ENCODE measurements around the gene MYBPHL. TPM values are rescaled to one million over a fixed set of nuclear protein-coding genes. Genes with fewer than 3 reads are reported as not detected.

Gene MYBPHL
- total and polyA plus RNA-seq, 2 of the 13 experiments (the other 11 are each of a cell fraction or from before 2014, with no cell fraction given), result 3.7 to 3.8 TPM

GRCh38 chr1:109263597-109264378 is 43.0 kb downstream of the MYBPHL start (continued):
- TF ChIP-seq, protein P1, sequence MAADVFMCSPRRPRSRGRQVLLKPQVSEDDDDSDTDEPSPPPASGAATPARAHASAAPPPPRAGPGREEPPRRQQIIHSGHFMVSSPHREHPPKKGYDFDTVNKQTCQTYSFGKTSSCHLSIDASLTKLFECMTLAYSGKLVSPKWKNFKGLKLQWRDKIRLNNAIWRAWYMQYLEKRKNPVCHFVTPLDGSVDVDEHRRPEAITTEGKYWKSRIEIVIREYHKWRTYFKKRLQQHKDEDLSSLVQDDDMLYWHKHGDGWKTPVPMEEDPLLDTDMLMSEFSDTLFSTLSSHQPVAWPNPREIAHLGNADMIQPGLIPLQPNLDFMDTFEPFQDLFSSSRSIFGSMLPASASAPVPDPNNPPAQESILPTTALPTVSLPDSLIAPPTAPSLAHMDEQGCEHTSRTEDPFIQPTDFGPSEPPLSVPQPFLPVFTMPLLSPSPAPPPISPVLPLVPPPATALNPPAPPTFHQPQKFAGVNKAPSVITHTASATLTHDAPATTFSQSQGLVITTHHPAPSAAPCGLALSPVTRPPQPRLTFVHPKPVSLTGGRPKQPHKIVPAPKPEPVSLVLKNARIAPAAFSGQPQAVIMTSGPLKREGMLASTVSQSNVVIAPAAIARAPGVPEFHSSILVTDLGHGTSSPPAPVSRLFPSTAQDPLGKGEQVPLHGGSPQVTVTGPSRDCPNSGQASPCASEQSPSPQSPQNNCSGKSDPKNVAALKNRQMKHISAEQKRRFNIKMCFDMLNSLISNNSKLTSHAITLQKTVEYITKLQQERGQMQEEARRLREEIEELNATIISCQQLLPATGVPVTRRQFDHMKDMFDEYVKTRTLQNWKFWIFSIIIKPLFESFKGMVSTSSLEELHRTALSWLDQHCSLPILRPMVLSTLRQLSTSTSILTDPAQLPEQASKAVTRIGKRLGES (CRISPR knock-in tag; IDR thresholded peaks at IDR 0.05; ENCODE audit: borderline replicate concordance), result no peak
- 0 out of 2 replicates have a peak, but pooled peaks have one; percentile 53 for TF ChIP-seq WIZ (CRISPR knock-in tag; IDR thresholded peaks at IDR 0.05)
- no peak for TF ChIP-seq EZH2 (conservative IDR thresholded peaks at IDR 0.05; ENCODE audit: low read depth, low read length)
- peak; percentile 14; the same call in 1 of the 2 replicates for TF ChIP-seq NR2F6 (IDR thresholded peaks at IDR 0.05)
- peak; percentile 82 for TF ChIP-seq NR2F6 (CRISPR knock-in tag; IDR thresholded peaks at IDR 0.05)
- no peak for TF ChIP-seq HOXA7 (CRISPR knock-in tag; IDR thresholded peaks at IDR 0.05)
- peak; percentile 54; the same call in 1 of the 2 replicates for TF ChIP-seq ZZZ3 (CRISPR knock-in tag; IDR thresholded peaks at IDR 0.05; ENCODE audit: borderline replicate concordance)
- TF ChIP-seq ZNF775 (CRISPR knock-in tag; IDR thresholded peaks at IDR 0.05; ENCODE audit: borderline replicate concordance), result no peak
- TF ChIP-seq, protein P2, sequence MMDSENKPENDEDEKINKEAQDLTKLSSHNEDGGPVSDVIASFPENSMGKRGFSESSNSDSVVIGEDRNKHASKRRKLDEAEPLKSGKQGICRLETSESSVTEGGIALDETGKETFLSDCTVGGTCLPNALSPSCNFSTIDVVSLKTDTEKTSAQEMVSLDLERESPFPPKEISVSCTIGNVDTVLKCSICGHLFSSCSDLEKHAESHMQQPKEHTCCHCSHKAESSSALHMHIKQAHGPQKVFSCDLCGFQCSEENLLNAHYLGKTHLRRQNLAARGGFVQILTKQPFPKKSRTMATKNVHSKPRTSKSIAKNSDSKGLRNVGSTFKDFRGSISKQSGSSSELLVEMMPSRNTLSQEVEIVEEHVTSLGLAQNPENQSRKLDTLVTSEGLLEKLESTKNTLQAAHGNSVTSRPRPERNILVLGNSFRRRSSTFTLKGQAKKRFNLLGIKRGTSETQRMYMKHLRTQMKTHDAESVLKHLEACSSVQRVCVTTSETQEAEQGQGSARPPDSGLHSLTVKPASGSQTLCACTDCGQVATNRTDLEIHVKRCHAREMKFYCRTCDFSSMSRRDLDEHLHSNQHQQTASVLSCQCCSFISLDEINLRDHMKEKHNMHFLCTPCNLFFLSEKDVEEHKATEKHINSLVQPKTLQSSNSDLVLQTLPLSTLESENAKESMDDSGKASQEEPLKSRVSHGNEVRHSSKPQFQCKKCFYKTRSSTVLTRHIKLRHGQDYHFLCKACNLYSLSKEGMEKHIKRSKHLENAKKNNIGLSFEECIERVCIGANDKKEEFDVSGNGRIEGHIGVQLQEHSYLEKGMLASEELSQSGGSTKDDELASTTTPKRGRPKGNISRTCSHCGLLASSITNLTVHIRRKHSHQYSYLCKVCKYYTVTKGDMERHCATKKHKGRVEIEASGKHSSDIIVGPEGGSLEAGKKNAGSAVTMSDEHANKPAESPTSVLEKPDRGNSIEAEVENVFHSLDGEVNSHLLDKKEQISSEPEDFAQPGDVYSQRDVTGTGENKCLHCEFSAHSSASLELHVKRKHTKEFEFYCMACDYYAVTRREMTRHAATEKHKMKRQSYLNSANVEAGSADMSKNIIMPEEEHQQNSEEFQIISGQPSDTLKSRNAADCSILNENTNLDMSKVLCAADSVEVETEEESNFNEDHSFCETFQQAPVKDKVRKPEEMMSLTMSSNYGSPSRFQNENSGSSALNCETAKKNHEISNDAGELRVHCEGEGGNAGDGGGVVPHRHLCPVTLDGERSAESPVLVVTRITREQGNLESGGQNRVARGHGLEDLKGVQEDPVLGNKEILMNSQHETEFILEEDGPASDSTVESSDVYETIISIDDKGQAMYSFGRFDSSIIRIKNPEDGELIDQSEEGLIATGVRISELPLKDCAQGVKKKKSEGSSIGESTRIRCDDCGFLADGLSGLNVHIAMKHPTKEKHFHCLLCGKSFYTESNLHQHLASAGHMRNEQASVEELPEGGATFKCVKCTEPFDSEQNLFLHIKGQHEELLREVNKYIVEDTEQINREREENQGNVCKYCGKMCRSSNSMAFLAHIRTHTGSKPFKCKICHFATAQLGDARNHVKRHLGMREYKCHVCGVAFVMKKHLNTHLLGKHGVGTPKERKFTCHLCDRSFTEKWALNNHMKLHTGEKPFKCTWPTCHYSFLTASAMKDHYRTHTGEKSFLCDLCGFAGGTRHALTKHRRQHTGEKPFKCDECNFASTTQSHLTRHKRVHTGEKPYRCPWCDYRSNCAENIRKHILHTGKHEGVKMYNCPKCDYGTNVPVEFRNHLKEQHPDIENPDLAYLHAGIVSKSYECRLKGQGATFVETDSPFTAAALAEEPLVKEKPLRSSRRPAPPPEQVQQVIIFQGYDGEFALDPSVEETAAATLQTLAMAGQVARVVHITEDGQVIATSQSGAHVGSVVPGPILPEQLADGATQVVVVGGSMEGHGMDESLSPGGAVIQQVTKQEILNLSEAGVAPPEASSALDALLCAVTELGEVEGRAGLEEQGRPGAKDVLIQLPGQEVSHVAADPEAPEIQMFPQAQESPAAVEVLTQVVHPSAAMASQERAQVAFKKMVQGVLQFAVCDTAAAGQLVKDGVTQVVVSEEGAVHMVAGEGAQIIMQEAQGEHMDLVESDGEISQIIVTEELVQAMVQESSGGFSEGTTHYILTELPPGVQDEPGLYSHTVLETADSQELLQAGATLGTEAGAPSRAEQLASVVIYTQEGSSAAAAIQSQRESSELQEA (CRISPR knock-in tag; IDR thresholded peaks at IDR 0.05; ENCODE audit: not compliant biosample characterization), result peak; percentile 77
- TF ChIP-seq SMAD9 (CRISPR knock-in tag; IDR thresholded peaks at IDR 0.05), result no peak
- TF ChIP-seq TBL1XR1 (IDR thresholded peaks at IDR 0.05; ENCODE audit: borderline replicate concordance, low read length, partially characterized antibody), result peak; percentile 34
- TF ChIP-seq HCFC1 (IDR thresholded peaks at IDR 0.05; ENCODE audit: low read depth, low read length), result peak; percentile 22; the same call in 1 of the 2 replicates
- TF ChIP-seq SETDB1 (CRISPR knock-in tag; IDR thresholded peaks at IDR 0.05; ENCODE audit: borderline replicate concordance), result no peak
- TF ChIP-seq ZNF331 (CRISPR knock-in tag; IDR thresholded peaks at IDR 0.05), result peak; percentile 94
- no peak for TF ChIP-seq ZNF431 (CRISPR knock-in tag; IDR thresholded peaks at IDR 0.05; ENCODE audit: borderline replicate concordance, low read depth)
- no peak for TF ChIP-seq ZBTB34 (CRISPR knock-in tag; IDR thresholded peaks at IDR 0.05)
- no peak for TF ChIP-seq GZF1 (CRISPR knock-in tag; IDR thresholded peaks at IDR 0.05)
